Activated CD8-positive, alpha-beta T cell treated with anti-CD3 and anti-CD28 coated beads, Interleukin-2, amount 10 ng/mL, durations not matched to agents 7 days and 5 days (primary cell): ENCODE results near the gene FES. TPM values are rescaled to one million over a fixed set of nuclear protein-coding genes. Genes with fewer than 3 reads are reported as not detected.
"Not testable (repeated sequence)": the region's sequence is repeated elsewhere in the genome, so short reads cannot be mapped to it uniquely, and the experiment has no call there.

Experiments
- ATAC-seq: fragments of 150-1000 bp; cut with Tn5 transposase; one replicate; pipeline ENCODE4 v1.10.0; 2021; ENCODE audit warnings: moderate library complexity
- CTCF ChIA-PET: fragments of 350-600 bp; sonication (Branson Sonifier 250); formaldehyde crosslinking; loops from one replicate; lab custom pipeline; 2021; ENCODE audit warnings: antibody characterized with exemption; lab: Charles Lee
- POLR2A ChIA-PET: fragments of 350-600 bp; sonication (Branson Sonifier 250); formaldehyde crosslinking; loops from one replicate; lab custom pipeline; 2021; ENCODE audit warnings: antibody characterized with exemption; lab: Charles Lee
- DNase-seq: peaks from one replicate; pipeline ENCODE4 v3.0.0-alpha.2; 2020
- H3K27ac Mint-ChIP-seq: one replicate; pipeline ENCODE4 v1.8.0; 2021; ENCODE audit warnings: mild to moderate bottlenecking, mixed read lengths
- H3K27me3 Mint-ChIP-seq: one replicate; pipeline ENCODE4 v1.8.0; 2021; ENCODE audit warnings: low read depth, mixed read lengths
- H3K36me3 Mint-ChIP-seq: one replicate; pipeline ENCODE4 v1.8.0; 2021; ENCODE audit warnings: low read depth, mixed read lengths
- H3K4me1 Mint-ChIP-seq: one replicate; pipeline ENCODE4 v1.8.0; 2021; ENCODE audit warnings: low read depth, mixed read lengths
- H3K4me3 Mint-ChIP-seq: one replicate; pipeline ENCODE4 v1.8.0; 2021; ENCODE audit warnings: mild to moderate bottlenecking, mixed read lengths
- H3K9me3 Mint-ChIP-seq: one replicate; pipeline ENCODE4 v1.8.0; 2022; ENCODE audit warnings: mixed read lengths; ENCODE audit not compliant: insufficient read depth
- total RNA-seq, 2 experiments: library from RNA; stranded (reverse); gene quantifications; one replicate each; pipeline ENCODE4 v1.2.3, GENCODE V29; 2021

The FES gene
- total RNA-seq, 2 experiments from 2014 or later = 10.5 to 11.1 TPM

GRCh38 chr15:90924375-90924774, 40.1 kb downstream of the FES start:
- ChIA-PET POLR2A (no interaction called here), CTCF (interaction anchor here (2.4 kb wide), 1 partner anchor 11 kb away, joined by 8 read pairs; the partner anchor contains the start of gene UNC45A)
- DNase-seq (no peak), ATAC-seq (no peak)
- Mint-ChIP-seq H3K4me3 (no peak overlapping the region), H3K4me1 (peaks cover 20% of the 10 kb centered on the region), H3K36me3 (peaks cover 43% of the 10 kb centered on the region), H3K27ac (peak overlapping the region; percentile 46), H3K9me3 (no peaks in the 10 kb centered on the region), H3K27me3 (no peaks in the 10 kb centered on the region)

DNA sequence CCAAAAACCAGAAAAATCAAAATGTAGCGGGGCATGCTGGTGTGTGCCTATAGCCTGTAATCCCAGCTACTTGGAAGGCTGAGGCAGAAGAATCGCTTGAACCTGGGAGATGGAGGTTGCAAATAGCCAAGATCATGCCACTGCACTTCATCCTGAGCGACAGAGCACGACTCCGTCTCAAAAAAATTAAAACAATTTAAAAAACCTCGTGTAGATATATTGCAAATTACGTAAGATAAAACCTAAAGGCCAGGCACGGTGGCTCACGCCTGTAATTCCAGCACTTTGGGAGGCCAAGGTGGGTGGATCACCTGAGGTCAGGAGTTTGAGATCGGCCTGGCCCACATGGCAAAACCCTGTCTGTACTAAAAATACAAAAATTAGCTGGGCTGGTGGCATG, 42.5 kb downstream of the FES start:
- CTCF ChIA-PET = interaction anchor here (11.4 kb wide), 1 partner anchor 26 kb away, joined by 328 read pairs; the partner anchor contains the start of gene MAN2A2
- ATAC-seq, DNase-seq, POLR2A ChIA-PET, H3K4me3 Mint-ChIP-seq, H3K9me3 Mint-ChIP-seq, H3K27me3 Mint-ChIP-seq, H3K27ac Mint-ChIP-seq: not testable (repeated sequence)
- Mint-ChIP-seq H3K4me1 (peaks cover 38% of the 10 kb centered on the region), H3K36me3 (peaks cover 35% of the 10 kb centered on the region)

DNA sequence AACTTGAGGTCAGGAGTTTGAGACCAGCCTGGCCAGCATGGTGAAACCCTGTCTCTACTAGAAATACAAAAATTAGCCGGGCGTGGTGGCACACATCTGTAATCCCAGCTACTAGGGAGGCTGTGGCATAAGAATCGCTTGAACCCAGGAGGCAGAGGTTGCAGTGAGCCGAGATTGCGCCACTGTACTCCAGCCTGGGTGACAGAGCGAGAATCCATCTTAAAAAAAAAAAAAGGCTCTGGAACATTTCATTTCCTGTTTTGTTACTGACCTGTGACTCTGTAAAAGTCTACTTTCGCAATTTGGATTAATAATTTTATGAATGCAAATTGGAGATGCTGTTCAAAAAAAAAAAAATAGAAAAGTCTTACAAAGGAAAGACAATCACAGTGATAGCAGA, 43.8 kb downstream of the FES start:
- not testable (repeated sequence) for ATAC-seq, DNase-seq, H3K27me3 Mint-ChIP-seq, H3K9me3 Mint-ChIP-seq
- Mint-ChIP-seq H3K4me3 (peak overlapping the region; percentile 52), H3K36me3 (peaks cover 29% of the 10 kb centered on the region), H3K4me1 (peaks cover 43% of the 10 kb centered on the region), H3K27ac (peak overlapping the region; percentile 64)
- ChIA-PET CTCF (interaction anchor here (11.4 kb wide), 1 partner anchor 27 kb away, joined by 328 read pairs; the partner anchor contains the start of gene MAN2A2), POLR2A (interaction anchor here (1.6 kb wide), 1 partner anchor 210 kb away, joined by 5 read pairs; no protein-coding TSS in a partner anchor)

GRCh38 chr15:90929246-90930019, 45.1 kb downstream of the FES start:
- Mint-ChIP-seq H3K9me3 (no peaks in the 10 kb centered on the region), H3K4me3 (peak overlapping the region; percentile 97), H3K27me3 (no peaks in the 10 kb centered on the region), H3K27ac (peak overlapping the region; percentile 99), H3K36me3 (peaks cover 23% of the 10 kb centered on the region), H3K4me1 (peaks cover 50% of the 10 kb centered on the region)
- ChIA-PET POLR2A (interaction anchor here (0.6 to 9.9 kb wide), 9 partner anchors 25 to 928 kb away, joined by 3 to 110 read pairs (median 4); partner anchors contain the start of genes MAN2A2, RCCD1 and ZNF710), CTCF (interaction anchor here (0.7 to 11.4 kb wide), 10 partner anchors 28 to 636 kb away, joined by 3 to 328 read pairs (median 4); partner anchors contain the start of genes FES and MAN2A2)
- ATAC-seq (no peak), DNase-seq (no peak)

- H3K36me3 Mint-ChIP-seq = peaks cover 22% of the 10 kb centered on the region
- ChIA-PET CTCF (interaction anchor here (0.7 to 11.4 kb wide), 42 partner anchors 8 to 832 kb away, joined by 3 to 328 read pairs (median 6); partner anchors contain the start of genes BLM, FES, MAN2A2 and PRC1), POLR2A (interaction anchor here (0.5 to 9.9 kb wide), 16 partner anchors 8 to 695 kb away, joined by 3 to 110 read pairs (median 3); partner anchors contain the start of genes BLM, FURIN, IQGAP1 and MAN2A2)
- H3K9me3 Mint-ChIP-seq = no peaks in the 10 kb centered on the region
- H3K4me1 Mint-ChIP-seq = peaks cover 54% of the 10 kb centered on the region
- H3K27ac Mint-ChIP-seq = peak overlapping the region; percentile 99
- DNase-seq = peak; percentile 32
- no peak for ATAC-seq
- H3K27me3 Mint-ChIP-seq = no peaks in the 10 kb centered on the region
- H3K4me3 Mint-ChIP-seq = peak overlapping the region; percentile 97
Measured at GRCh38 chr15:90930861-90931574, 46.7 kb downstream of the FES start.

DNA sequence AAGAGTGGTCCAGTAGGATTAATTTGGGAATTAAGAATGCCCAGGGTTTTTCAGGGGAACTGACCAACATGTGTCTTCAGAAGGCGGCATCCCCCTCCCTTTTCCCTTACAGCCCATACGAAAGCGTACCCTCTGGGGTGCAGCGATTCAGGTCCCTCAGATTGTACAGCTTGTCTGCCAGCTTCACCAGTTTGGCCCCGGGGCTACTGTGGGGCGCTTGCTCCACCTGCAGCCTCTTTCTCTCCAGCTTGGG, 47.2 kb downstream of the FES start:
- POLR2A ChIA-PET = interaction anchor here (0.5 to 9.9 kb wide), 16 partner anchors 12 to 696 kb away, joined by 3 to 110 read pairs (median 3); partner anchors contain the start of genes BLM, FURIN, IQGAP1 and MAN2A2
- no peak for DNase-seq
- Mint-ChIP-seq H3K27ac (peak overlapping the region; percentile 99), H3K27me3 (no peaks in the 10 kb centered on the region), H3K4me1 (peaks cover 58% of the 10 kb centered on the region), H3K9me3 (no peaks in the 10 kb centered on the region), H3K36me3 (peaks cover 27% of the 10 kb centered on the region), H3K4me3 (peak overlapping the region; percentile 97)
- CTCF ChIA-PET = interaction anchor here (0.7 to 11.4 kb wide), 50 partner anchors 8 to 832 kb away, joined by 3 to 328 read pairs (median 5); partner anchors contain the start of genes BLM, FES, MAN2A2 and PRC1
- ATAC-seq = no peak

DNA sequence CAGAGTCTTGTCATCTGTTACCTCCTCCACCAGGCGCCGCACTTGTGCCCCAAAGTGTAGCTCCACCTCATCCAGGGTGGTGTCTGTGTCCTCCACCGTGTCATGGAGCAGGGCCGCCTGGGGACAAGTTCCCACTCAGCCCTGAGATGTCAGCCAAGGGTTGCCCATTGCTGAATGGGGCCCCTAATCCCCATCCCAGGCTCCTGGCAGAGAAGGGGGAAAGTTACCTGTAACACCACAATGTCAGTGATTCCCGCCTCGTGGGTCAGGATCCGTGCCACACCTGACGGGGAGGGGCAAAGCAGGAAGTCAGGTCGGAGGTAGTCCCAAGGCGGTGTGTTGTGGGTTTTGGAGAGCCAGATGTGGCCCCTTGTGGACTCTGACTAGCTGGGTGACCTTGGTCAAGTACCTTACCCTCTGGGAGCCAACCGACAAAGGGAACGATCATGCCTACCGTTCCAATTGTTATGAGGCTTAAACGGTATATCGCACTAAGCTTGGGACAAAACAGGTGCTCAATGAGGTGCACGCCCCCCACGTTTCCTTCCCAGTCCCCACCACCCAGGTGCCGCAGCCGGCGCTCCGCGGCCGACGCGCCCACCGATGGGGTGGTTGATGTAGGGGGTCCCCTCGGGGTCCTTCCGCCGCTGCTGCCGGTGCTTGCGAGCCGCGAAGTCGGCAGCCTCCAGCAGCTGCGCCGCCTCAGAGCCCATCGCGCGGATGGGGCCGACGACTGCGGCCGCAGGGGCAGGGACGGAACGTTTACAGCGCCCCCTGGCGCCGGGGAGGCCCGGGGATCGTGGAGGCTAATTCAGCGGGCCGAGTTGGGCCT, 47.7 kb downstream of the FES start, which contains the start of gene HDDC3:
Gene HDDC3, minus strand, starts transcription at position 722 of the 832 bp plus-strand sequence. Its CDS starts 9 bp downstream, at position 713.
- ChIA-PET CTCF (interaction anchor here (0.7 to 11.4 kb wide), 65 partner anchors 7 to 833 kb away, joined by 3 to 328 read pairs (median 5); partner anchors contain the start of genes BLM, FES, MAN2A2 and PRC1), POLR2A (interaction anchor here (0.5 to 9.9 kb wide), 20 partner anchors 12 to 698 kb away, joined by 3 to 110 read pairs (median 3); partner anchors contain the start of genes BLM, CIB1, FURIN and GDPGP1)
- peaks cover 64% of the 10 kb centered on the region for H3K4me1 Mint-ChIP-seq
- no peaks in the 10 kb centered on the region for H3K27me3 Mint-ChIP-seq
- ATAC-seq = peak; percentile 59
- peak within 1 kb of the TSS; percentile 97 for H3K4me3 Mint-ChIP-seq
- peak within 1 kb of the TSS; percentile 99 for H3K27ac Mint-ChIP-seq
- DNase-seq = peak; percentile 94
- H3K9me3 Mint-ChIP-seq = no peaks in the 10 kb centered on the region
- H3K36me3 Mint-ChIP-seq = peaks cover 30% of the 10 kb centered on the region

DNA sequence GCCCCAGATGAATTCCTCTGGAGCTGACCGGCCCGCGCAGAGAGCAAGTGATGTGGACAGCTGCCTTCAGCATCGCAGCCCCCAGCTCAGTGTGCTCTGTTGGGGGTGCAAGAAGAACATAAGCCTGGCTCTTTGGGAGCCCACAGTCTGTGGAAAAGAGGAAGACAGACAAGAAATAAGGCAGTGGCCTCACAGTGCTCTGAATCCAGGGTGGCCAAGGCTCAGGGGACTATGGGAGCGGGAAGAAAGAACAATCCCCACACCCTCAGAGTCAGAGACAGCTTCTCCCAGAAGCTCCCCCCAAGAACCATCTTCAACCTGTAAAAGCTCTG, 48.3 kb downstream of the FES start:
- no peaks in the 10 kb centered on the region for H3K27me3 Mint-ChIP-seq
- H3K9me3 Mint-ChIP-seq = no peaks in the 10 kb centered on the region
- H3K27ac Mint-ChIP-seq = peak overlapping the region; percentile 99
- POLR2A ChIA-PET = interaction anchor here (0.5 to 9.9 kb wide), 12 partner anchors 15 to 699 kb away, joined by 3 to 110 read pairs (median 3); partner anchors contain the start of genes BLM, CIB1, GDPGP1 and MAN2A2
- H3K4me1 Mint-ChIP-seq = peaks cover 64% of the 10 kb centered on the region
- CTCF ChIA-PET = interaction anchor here (0.7 to 11.4 kb wide), 54 partner anchors 10 to 833 kb away, joined by 3 to 328 read pairs (median 5); partner anchors contain the start of genes BLM, FES, MAN2A2 and RCCD1
- DNase-seq (no peak), ATAC-seq (no peak)
- H3K4me3 Mint-ChIP-seq = peak overlapping the region; percentile 97
- peaks cover 30% of the 10 kb centered on the region for H3K36me3 Mint-ChIP-seq

GRCh38 chr15:90933301-90933700, 49.0 kb downstream of the FES start:
- Mint-ChIP-seq H3K27me3 (no peaks in the 10 kb centered on the region), H3K4me3 (peak overlapping the region; percentile 97), H3K4me1 (peaks cover 62% of the 10 kb centered on the region), H3K27ac (peak overlapping the region; percentile 57), H3K36me3 (peaks cover 31% of the 10 kb centered on the region), H3K9me3 (no peaks in the 10 kb centered on the region)
- ATAC-seq = no peak
- no peak for DNase-seq
- ChIA-PET POLR2A (interaction anchor here (0.9 to 9.9 kb wide), 6 partner anchors 22 to 247 kb away, joined by 3 to 110 read pairs (median 12); partner anchors contain the start of genes BLM, MAN2A2 and RCCD1), CTCF (interaction anchor here (0.9 to 11.4 kb wide), 39 partner anchors 8 to 834 kb away, joined by 3 to 328 read pairs (median 7); partner anchors contain the start of genes BLM, FES, MAN2A2 and RCCD1)
